ENCODE data around the gene MAP3K14. TPM values are rescaled to one million over a fixed set of nuclear protein-coding genes. Genes with fewer than 3 reads are reported as not detected.

Gene MAP3K14
- total RNA-seq, 1 experiment from 2014 or later = 16.4 TPM

DNA sequence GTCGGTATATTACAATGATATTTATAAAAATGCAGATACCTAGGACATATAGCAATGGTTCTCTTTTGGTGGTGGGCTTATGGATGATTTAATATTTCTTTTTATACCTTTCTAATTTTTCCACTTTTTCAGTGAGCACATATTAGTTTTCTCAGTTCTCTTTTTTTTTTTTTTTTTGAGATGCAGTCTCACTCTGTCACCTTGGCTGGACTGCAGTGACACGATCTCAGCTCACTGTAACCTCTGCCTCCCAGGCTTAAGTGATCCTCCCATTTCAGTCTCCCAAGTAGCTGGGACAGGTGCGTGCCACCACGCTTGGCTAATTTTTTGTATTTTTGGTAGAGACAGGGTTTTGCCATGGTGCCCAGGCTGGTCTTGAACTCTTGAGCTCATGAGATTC lies 15.1 kb downstream of the MAP3K14 start (continued):
- TF ChIP-seq, protein P1, sequence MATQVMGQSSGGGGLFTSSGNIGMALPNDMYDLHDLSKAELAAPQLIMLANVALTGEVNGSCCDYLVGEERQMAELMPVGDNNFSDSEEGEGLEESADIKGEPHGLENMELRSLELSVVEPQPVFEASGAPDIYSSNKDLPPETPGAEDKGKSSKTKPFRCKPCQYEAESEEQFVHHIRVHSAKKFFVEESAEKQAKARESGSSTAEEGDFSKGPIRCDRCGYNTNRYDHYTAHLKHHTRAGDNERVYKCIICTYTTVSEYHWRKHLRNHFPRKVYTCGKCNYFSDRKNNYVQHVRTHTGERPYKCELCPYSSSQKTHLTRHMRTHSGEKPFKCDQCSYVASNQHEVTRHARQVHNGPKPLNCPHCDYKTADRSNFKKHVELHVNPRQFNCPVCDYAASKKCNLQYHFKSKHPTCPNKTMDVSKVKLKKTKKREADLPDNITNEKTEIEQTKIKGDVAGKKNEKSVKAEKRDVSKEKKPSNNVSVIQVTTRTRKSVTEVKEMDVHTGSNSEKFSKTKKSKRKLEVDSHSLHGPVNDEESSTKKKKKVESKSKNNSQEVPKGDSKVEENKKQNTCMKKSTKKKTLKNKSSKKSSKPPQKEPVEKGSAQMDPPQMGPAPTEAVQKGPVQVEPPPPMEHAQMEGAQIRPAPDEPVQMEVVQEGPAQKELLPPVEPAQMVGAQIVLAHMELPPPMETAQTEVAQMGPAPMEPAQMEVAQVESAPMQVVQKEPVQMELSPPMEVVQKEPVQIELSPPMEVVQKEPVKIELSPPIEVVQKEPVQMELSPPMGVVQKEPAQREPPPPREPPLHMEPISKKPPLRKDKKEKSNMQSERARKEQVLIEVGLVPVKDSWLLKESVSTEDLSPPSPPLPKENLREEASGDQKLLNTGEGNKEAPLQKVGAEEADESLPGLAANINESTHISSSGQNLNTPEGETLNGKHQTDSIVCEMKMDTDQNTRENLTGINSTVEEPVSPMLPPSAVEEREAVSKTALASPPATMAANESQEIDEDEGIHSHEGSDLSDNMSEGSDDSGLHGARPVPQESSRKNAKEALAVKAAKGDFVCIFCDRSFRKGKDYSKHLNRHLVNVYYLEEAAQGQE (IDR thresholded peaks at IDR 0.05; ENCODE audit: low read depth) = no peak
- TF ChIP-seq RAD21 (IDR thresholded peaks at IDR 0.05; ENCODE audit: low read depth) = no peak
- no peak for TF ChIP-seq CEBPB (IDR thresholded peaks at IDR 0.05; ENCODE audit: low read depth)
- TF ChIP-seq ZFX (IDR thresholded peaks at IDR 0.05) = no peak
- TF ChIP-seq SIN3A (IDR thresholded peaks at IDR 0.05; ENCODE audit: low read depth) = no peak
- TF ChIP-seq, protein P2, sequence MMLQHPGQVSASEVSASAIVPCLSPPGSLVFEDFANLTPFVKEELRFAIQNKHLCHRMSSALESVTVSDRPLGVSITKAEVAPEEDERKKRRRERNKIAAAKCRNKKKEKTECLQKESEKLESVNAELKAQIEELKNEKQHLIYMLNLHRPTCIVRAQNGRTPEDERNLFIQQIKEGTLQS (IDR thresholded peaks at IDR 0.05) = no peak

DNA sequence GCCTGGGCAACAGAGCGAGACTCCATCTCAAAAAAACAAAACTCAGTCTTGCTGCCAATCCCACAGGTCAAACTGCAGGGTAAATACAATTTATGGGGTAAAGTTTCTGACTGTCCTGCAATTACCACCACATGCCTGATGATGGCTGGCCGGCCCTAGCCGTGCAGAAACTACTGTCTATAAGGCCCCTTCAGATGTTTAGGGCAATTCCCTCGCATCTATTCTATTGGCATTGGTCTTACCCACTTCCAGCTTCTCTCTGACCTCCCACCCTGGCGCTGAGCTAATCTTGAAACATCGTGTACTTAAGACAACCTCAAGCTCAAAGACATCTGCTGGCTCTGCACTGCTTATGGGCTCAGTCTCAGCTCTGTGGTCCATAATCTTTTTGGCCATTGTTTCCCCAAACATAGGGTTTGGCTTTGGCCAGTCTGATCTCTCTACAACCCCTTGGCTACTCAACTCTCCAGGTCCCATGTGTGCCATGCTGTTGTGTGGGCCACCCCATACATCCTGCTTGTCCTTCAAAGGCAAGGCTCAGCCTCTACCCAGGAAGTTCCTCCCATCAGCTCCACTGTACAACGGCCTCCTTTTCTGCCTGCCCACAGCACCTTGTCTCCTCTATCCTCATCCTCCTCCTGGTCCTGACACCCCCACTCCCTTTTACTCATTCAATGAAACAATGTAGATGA lies 16.6 kb downstream of the MAP3K14 start:
- ChIA-PET POLR2A (no interaction called here), CTCF (interaction anchor here (1.6 kb wide), 1 partner anchor 23 kb away, joined by 4 read pairs; no protein-coding TSS in a partner anchor), RAD21 (ENCODE audit: low non-redundant PET in 1 of 2, low total read pairs in 2 of 2, uncharacterized antibody in 2 of 2, unreplicated experiment in 2 of 2) (no interaction called here)
- H3K9me3 ChIP-seq (ENCODE audit: control insufficient read depth in 1 of 2, insufficient read depth in 1 of 2, low read depth in 1 of 2, low read length in 2 of 2) = no peaks in the 10 kb centered on the region
- no peak overlapping the region for H3K4me2 ChIP-seq (ENCODE audit: low read length)
- BruUV-seq (replicated peaks) = no TSS peak
- no peaks in the 10 kb centered on the region for H3K9me2 ChIP-seq (ENCODE audit: insufficient read depth)
- ATAC-seq (peak; percentile 58; the same call in 1 of the 2 replicates), DNase-seq (ENCODE audit: low read depth, low spot score) (no peak)
- peaks cover 0 to 3% of the 10 kb centered on the region in 2 experiments; a peak in 1 of 4 replicates for H3K36me3 ChIP-seq (ENCODE audit: control insufficient read depth in 1 of 2, insufficient read depth in 2 of 2, low read length in 2 of 2)
- peaks cover 20 to 68% of the 10 kb centered on the region in 2 experiments for H3K4me1 ChIP-seq (ENCODE audit: control insufficient read depth in 1 of 2, insufficient read depth in 2 of 2, low read length in 2 of 2)
- no peak overlapping the region for H2AFZ ChIP-seq (ENCODE audit: low read depth, low read length, poor library complexity, severe bottlenecking)
- intact Hi-C loops (cut with micrococcal nuclease) = no loop called here
- H4K20me1 ChIP-seq (ENCODE audit: insufficient read depth) = peaks cover 3% of the 10 kb centered on the region; the same call in 1 of the 2 replicates
- peaks cover 99% of the 10 kb centered on the region for H3K79me2 ChIP-seq (ENCODE audit: insufficient read depth, low read length)
- no peaks in the 10 kb centered on the region for H3K27me3 ChIP-seq (ENCODE audit: insufficient read depth, low read length)
- TF ChIP-seq TCF7L2 (IDR thresholded peaks at IDR 0.05; ENCODE audit: borderline replicate concordance, extremely low read depth, insufficient read depth, insufficient read length) (no peak), EZH2 (IDR thresholded peaks at IDR 0.05) (no peak), EZH2phosphoT487 (IDR thresholded peaks at IDR 0.05; ENCODE audit: borderline replicate concordance) (no peak), SP1 (IDR thresholded peaks at IDR 0.05; ENCODE audit: low read depth) (no peak), CEBPB (IDR thresholded peaks at IDR 0.05; ENCODE audit: low read depth) (no peak), RAD21 (IDR thresholded peaks at IDR 0.05; ENCODE audit: low read depth) (no peak), CBX3 (IDR thresholded peaks at IDR 0.05; ENCODE audit: low read depth) (no peak), POLR2A (IDR thresholded peaks at IDR 0.05; ENCODE audit: borderline replicate concordance, extremely low read depth, insufficient read depth, insufficient read length) (no peak), SRF (IDR thresholded peaks at IDR 0.05; ENCODE audit: low read depth) (no peak)
- TF ChIP-seq, protein P3, sequence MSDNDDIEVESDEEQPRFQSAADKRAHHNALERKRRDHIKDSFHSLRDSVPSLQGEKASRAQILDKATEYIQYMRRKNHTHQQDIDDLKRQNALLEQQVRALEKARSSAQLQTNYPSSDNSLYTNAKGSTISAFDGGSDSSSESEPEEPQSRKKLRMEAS (IDR thresholded peaks at IDR 0.05) = no peak
- no peak overlapping the region for H3K27ac ChIP-seq (ENCODE audit: low read depth, low read length)
- H3K9ac ChIP-seq (ENCODE audit: low read length) = no peak overlapping the region
- no peak overlapping the region for H3K4me3 ChIP-seq (replicated peaks in 1 of 2; ENCODE audit: low read depth in 1 of 2, low read length in 2 of 2)

All from HCT116 (cell line).